Uterus (tissue), 2 donors: ENCODE data around the gene NADK.

Experiments used
- CTCF ChIP-seq, 4 experiments: fragments of 200-600 bp in 2 of 4; fragments of 450-650 bp in 2 of 4; sonication (generic) in 2 of 4; IDR thresholded peaks; one replicate each; pipeline ENCODE4 v1.5.1; 2016 to 2019; ENCODE audit warnings: antibody characterized with exemption in 4 of 4, mild to moderate bottlenecking in 2 of 4, moderate library complexity in 1 of 4
- POLR2A ChIP-seq, 2 donors: fragments of 450-650 bp; IDR thresholded peaks; one replicate each; pipeline ENCODE4 v1.6.1; 2016; ENCODE audit warnings: antibody characterized with exemption in 2 of 2, mild to moderate bottlenecking in 1 of 2, moderate library complexity in 1 of 2

- TF ChIP-seq CTCF (IDR thresholded peaks at IDR 0.05): no peak
- no peak for TF ChIP-seq POLR2A (IDR thresholded peaks at IDR 0.05)
These were observed 21.4 kb downstream of the NADK start for GRCh38 chr1:1756661-1757421.
